Measurements from ENCODE around the gene LSAMP. TPM values are rescaled to one million over a fixed set of nuclear protein-coding genes. Genes with fewer than 3 reads are reported as not detected.

Gene LSAMP
- total RNA-seq, 1 donor from 2014 or later: 4.4 TPM

- DNase-seq (ENCODE audit: extremely low spot score, unreplicated experiment): no peak
- no peak for TF ChIP-seq CTCF (IDR thresholded peaks at IDR 0.05)
- H3K36me3 Mint-ChIP-seq (ENCODE audit: unreplicated experiment): peaks cover under 1% of the 10 kb centered on the region
- H3K9me3 Mint-ChIP-seq (ENCODE audit: unreplicated experiment): peaks cover under 1% of the 10 kb centered on the region
- H3K4me3 Mint-ChIP-seq (ENCODE audit: unreplicated experiment): no peak overlapping the region
- no peak overlapping the region for H3K27ac Mint-ChIP-seq (ENCODE audit: unreplicated experiment)
- H3K27me3 Mint-ChIP-seq (ENCODE audit: unreplicated experiment): peaks cover 21% of the 10 kb centered on the region
- no peaks in the 10 kb centered on the region for H3K4me1 Mint-ChIP-seq (ENCODE audit: unreplicated experiment)
Observed at GRCh38 chr3:115927197-115927596, 518.1 kb downstream of the LSAMP start.

- Mint-ChIP-seq H3K4me3 (ENCODE audit: unreplicated experiment) (no peak overlapping the region), H3K4me1 (ENCODE audit: unreplicated experiment) (no peaks in the 10 kb centered on the region), H3K27me3 (ENCODE audit: unreplicated experiment) (peaks cover 13% of the 10 kb centered on the region), H3K36me3 (ENCODE audit: unreplicated experiment) (peaks cover 3% of the 10 kb centered on the region), H3K27ac (ENCODE audit: unreplicated experiment) (no peak overlapping the region), H3K9me3 (ENCODE audit: unreplicated experiment) (peaks cover 10% of the 10 kb centered on the region)
- TF ChIP-seq CTCF (IDR thresholded peaks at IDR 0.05): peak; percentile 54
- no peak for DNase-seq (ENCODE audit: extremely low spot score, unreplicated experiment)
Observed at GRCh38 chr3:115922681-115923347, 522.5 kb downstream of the LSAMP start.

GRCh38 chr3:115921711-115922110 lies 523.6 kb downstream of the LSAMP start:
- Mint-ChIP-seq H3K27ac (ENCODE audit: unreplicated experiment) (no peak overlapping the region), H3K27me3 (ENCODE audit: unreplicated experiment) (peaks cover 8% of the 10 kb centered on the region), H3K9me3 (ENCODE audit: unreplicated experiment) (peaks cover 10% of the 10 kb centered on the region), H3K4me1 (ENCODE audit: unreplicated experiment) (no peaks in the 10 kb centered on the region), H3K4me3 (ENCODE audit: unreplicated experiment) (no peak overlapping the region), H3K36me3 (ENCODE audit: unreplicated experiment) (peaks cover 3% of the 10 kb centered on the region)
- TF ChIP-seq CTCF (IDR thresholded peaks at IDR 0.05): no peak
- no peak for DNase-seq (ENCODE audit: extremely low spot score, unreplicated experiment)

GRCh38 chr3:115918900-115919299 lies 526.4 kb downstream of the LSAMP start:
- DNase-seq (ENCODE audit: extremely low spot score, unreplicated experiment): no peak
- Mint-ChIP-seq H3K4me1 (ENCODE audit: unreplicated experiment) (no peaks in the 10 kb centered on the region), H3K27me3 (ENCODE audit: unreplicated experiment) (peaks cover 6% of the 10 kb centered on the region), H3K36me3 (ENCODE audit: unreplicated experiment) (peaks cover 3% of the 10 kb centered on the region), H3K27ac (ENCODE audit: unreplicated experiment) (no peak overlapping the region), H3K4me3 (ENCODE audit: unreplicated experiment) (no peak overlapping the region), H3K9me3 (ENCODE audit: unreplicated experiment) (peaks cover 10% of the 10 kb centered on the region)
- TF ChIP-seq CTCF (IDR thresholded peaks at IDR 0.05): no peak

- no peak overlapping the region for H3K4me3 Mint-ChIP-seq (ENCODE audit: unreplicated experiment)
- no peak overlapping the region for H3K27ac Mint-ChIP-seq (ENCODE audit: unreplicated experiment)
- no peaks in the 10 kb centered on the region for H3K36me3 Mint-ChIP-seq (ENCODE audit: unreplicated experiment)
- no peak for TF ChIP-seq CTCF (IDR thresholded peaks at IDR 0.05)
- H3K9me3 Mint-ChIP-seq (ENCODE audit: unreplicated experiment): peaks cover 6% of the 10 kb centered on the region
- H3K4me1 Mint-ChIP-seq (ENCODE audit: unreplicated experiment): no peaks in the 10 kb centered on the region
- peaks cover 10% of the 10 kb centered on the region for H3K27me3 Mint-ChIP-seq (ENCODE audit: unreplicated experiment)
- no peak for DNase-seq (ENCODE audit: extremely low spot score, unreplicated experiment)
Observed at GRCh38 chr3:115916866-115917265, 528.4 kb downstream of the LSAMP start.

All from osteocyte (in vitro differentiated cells).